NCI-H2107 treated with DMSO at 0.1 percent for 48 hours (cell line): Measurements from ENCODE around the gene TMEM248.
"Not testable (repeated sequence)": the region's sequence is repeated elsewhere in the genome, so short reads cannot be mapped to it uniquely, and the experiment has no call there.

Source experiments
- DNase-seq: peaks from one replicate; lab custom pipeline; 2025; ENCODE audit not compliant: unreplicated experiment; lab: John Stamatoyannopoulos, UW

The TMEM248 gene

DNA sequence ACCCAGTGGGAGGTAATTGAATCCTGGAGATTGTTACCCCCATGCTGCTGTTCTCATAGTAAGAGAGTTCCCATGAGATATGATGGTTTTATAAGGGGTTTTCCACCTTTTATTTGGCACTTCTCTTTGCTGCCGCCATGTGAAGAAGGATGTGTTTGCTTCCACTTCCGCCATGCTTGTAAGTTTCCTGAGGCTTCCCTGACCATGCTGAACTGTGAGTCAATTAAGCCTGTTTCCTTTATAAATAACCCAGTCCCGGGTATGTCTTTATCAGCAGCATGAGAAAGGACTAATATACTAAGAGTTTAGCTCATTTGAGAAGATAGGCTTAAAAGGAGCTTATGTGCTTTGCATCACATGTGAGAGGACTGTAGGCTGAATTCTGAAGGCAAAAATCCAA, 29.3 kb downstream of the TMEM248 start:
- no peak for DNase-seq

DNA sequence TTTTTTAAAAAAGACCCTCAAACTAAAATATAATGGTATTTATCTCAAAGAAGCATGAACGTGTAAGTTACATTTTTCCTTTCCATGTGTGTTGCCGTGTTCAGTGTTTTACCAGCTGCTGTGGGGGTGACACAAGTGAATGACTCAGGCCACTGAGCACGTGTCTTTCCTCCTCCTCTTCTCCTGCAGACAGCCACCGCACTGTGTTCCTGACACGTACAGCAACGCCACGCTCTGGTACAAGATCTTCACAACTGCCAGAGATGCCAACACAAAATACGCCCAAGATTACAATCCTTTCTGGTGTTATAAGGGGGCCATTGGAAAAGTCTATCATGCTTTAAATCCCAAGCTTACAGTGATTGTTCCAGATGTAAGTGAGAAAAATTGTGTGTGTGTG, 29.7 kb downstream of the TMEM248 start:
- no peak for DNase-seq

DNA sequence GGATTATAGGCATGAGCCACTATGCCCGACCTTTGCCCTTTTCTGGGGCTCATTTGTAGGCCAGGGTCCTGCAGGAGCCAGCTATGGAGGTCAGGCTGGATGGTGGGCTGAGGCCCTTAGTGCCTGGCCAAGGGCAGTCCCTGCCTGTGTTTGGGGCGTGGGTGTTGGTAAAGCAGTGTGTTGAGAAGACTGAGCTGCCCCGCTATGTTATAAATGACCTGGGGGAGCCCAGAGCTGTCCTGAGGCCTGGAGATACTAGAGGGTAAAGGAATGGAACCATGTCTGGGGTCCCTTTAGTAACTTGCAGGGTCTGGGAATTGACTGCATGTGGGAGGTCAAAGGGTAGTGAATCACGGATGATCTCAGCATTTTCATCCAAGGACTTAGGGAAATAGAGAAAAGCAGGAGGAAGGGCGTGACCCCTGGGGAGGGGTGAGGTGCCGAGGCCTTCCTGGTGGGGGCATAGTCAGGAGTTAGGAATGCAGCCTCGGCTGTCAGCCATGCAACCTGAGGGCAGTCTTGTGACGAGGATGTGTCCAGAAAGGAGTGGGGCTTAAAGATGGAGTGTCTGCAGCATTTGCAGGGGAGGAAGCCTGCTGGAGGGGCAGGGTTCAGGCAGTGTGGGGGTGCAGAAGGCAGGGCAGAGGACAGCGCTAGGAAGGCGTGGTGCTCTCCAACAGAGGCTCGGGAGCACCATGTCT, 31.5 kb downstream of the TMEM248 start:
- no peak for DNase-seq

DNA sequence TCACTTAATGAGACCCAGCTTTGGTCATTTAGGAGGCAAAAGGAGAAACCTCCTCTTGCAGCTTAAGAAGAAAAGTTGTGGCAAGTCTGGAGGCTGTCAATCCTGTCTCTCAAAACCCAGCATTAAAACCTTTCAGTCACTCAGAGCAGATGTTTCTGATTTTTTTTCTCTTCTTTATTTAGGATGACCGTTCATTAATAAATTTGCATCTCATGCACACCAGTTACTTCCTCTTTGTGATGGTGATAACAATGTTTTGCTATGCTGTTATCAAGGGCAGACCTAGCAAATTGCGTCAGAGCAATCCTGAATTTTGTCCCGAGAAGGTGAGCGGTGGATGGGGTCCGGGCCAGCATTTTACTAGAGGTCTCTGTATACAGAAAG, 32.0 kb downstream of the TMEM248 start:
- DNase-seq = no peak

DNA sequence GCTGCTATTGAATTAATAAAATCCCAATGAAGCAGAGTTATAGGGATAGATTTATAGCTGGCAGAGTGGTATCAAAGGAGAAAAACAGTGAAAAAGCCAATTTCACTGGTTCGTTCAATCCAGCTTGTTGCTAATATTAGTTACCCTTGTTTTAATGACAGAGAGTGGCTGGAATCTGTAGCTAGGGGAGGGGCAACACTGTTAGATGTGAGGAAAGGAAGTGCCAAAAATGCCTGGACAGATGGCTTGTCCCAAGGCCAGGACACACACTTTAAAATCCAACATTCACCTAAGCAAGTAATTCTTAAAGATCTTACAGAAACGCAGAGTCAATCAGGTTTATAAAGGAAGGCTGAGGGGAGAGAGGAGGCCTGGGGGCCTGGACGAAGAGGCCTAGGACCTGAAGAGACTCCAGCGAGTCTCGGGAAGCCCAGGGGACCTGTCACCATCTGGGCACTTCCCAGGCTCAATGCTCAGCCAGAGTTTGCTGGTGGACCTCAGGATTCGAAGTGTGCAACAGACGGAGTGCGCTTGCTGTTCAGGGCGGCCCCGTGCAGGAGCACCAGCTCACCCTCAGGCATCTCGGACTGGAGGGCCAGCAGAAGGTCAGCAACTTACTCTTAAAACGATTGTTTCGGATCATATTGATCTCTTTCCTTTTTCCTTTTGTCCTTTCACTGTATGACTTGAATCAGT, 36.7 kb downstream of the TMEM248 start:
- DNase-seq = no peak

DNA sequence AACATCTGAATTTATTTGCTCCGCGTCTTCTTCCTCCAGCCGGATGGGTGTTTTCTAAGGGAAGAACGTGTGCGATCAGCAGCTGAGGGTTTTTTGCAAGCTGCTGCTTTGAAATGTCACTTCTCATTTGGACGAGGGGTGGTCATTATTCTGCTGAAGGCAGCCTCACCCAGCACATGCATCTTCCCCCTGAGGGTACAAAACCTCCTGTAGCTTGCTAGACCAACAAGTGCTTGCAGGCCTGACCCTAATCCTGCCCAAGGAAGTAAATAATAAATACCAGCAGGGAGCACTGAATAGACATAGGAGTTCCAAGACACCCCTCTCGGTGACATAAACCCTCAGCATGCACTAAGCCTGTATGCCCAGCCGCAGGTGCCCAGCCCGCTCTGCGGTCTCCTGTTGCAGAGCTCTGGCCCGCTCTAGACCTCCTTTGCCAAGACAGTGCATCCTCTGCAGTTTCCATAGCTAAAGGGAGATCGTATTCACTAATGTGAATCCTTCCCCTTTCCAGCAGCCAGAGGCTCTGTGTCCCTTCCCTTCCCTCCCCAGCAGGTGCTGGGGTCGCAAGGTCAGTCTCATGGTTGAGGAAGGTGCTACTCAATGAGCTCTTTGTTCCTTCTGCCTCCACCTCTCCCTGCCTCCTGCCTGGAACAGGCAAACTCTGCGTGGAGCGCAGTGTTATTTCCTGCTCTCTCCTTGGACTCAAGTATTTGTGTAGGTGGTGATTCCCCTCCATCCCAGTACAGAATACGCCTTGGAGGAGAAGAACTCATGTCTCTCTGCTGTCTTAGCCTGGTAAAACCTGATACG, 37.7 kb downstream of the TMEM248 start:
- DNase-seq = no peak

DNA sequence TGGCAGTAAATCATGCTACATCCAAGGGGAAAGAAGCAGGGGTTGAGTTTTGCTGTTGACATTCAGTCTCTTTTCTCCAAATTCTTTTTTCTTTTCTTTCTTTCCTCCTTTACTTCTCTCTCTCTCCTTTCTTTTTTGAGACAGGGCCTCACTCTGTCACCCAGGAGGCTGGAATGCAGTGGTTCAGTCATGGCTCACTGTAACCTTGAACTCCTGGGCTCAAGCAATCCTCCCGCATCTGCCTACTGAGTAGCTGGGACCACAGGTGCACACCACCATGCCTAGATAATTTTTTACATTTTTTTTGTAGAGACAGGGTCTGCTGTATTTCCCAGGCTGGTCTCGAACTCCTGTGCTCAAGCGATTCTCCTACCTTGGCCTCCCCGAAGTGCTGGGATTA, 39.2 kb downstream of the TMEM248 start:
- no peak for DNase-seq

DNA sequence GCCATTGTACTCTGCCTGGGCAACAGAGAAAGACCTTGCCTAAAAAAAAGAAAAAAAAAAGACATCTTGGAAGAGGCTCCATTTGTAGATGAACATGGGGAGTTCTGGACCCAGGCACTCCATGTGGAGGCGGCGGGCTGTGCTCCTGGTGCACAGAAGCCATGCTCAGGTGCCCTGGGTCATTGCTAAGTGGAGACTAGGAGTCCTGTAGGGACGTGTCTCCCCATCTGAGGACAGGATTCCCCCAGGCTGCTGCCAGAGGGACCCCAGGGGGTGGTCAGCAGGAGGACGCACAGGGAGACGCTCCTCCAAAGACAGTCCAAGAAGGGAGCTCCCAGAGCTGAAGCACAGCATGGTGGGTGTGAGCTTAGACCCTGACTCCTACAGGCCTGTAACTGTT, 40.1 kb downstream of the TMEM248 start:
- no peak for DNase-seq

DNA sequence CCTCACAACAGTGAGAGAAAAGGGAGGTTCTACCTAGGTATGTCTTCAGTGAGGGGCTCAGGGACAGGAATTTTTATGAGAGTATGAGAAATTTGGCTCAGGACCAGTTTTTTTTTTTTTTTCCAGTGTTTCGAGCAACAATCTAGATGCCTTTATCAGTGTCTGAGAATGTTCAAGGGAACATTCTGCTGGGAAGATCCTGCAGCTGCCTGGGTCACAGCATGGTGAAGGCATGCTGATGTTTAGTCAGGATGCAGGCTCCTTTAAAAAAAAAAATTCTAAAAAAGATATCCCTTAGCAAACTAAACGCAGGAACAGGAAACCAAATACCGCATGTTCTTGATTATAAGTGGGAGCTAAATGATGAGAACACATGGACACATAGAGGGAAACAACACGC, 43.4 kb downstream of the TMEM248 start:
- DNase-seq = no peak

DNA sequence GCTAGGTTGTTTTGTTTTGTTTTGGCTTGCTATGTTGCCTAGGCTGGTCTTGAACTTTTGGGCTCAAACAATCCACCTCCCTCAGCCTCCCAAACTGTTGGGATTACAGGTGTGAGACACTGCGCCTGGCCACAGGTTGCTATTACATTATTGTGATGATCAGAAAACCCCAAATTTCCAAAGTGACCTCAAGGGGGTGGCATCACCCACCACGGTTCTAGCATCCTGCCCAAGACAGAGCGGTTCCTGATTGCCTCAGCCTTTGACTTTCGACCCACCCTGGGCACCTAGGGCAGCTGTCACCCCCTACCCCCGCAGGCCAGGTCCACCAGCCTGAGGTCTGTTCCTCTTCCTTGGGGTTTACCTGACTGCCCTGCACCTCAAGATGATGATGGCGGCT, 46.0 kb downstream of the TMEM248 start:
- no peak for DNase-seq

DNA sequence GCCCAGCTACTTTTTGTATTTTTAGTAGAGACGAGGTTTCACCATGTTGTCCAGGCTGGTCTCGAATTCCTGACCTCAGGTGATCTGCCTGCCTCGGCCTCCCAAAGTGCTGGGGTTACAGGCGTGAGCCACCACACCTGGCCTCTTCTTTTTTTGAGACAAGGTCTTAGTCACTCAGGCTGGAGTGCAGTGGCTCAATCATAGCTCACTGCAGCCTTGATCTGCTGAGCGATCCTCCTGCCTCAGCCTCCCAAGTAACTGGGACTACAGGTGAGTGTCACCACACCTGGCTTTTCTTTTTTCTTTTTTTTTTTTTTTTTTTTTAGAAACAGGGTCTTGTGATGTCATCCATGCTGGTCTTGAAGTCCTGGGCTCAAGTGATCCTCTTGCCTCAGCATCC, 48.0 kb downstream of the TMEM248 start:
- DNase-seq = not testable (repeated sequence)

DNA sequence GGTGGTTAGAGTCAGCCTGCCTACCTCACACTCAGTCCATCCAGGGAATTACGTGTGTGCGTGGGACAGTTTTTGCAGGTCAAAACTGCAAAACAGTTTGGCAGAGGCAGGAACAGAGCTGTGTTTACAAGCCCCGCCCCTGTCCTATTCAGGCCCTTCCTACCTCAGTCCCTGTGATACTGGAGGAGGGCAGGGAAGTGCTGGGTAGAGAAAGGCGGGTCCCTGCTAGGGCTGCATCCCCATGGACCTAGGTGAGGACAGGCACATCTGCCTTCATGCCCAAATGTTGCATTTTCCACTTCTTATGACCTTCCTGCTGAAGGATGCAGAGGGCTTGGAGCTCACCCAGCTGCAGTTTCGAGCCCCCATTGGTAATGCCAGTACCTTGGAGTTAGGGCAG, 49.3 kb downstream of the TMEM248 start:
- no peak for DNase-seq

DNA sequence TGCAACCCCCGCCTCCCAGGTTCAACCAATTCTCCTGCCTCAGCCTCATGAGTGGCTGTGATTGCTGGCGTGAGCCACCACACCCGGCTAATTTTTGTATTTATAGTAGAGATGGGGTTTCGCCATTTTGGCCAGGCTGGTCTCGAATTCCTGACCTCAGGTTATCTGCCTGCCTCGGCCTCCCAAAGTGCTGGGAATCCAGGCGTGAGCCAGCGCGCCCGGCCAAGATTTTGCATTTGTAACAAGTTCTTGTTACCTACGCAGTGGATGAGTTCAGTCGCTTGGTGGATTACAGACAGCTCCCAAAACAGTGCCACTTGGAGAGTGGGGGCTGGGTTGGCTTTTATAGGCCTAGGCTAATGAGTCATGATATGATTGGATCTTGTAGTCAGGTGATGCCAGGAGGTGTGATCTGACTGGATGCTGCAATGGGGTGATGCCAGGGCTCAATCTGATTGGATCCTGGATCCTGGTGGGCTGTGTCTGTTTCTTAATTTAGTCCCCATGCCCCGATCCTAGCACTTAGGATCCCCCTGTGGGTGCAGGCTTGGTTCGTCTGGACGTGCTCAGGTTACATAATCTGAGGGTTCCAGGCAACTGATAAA, 54.1 kb downstream of the TMEM248 start:
- DNase-seq = no peak

DNA sequence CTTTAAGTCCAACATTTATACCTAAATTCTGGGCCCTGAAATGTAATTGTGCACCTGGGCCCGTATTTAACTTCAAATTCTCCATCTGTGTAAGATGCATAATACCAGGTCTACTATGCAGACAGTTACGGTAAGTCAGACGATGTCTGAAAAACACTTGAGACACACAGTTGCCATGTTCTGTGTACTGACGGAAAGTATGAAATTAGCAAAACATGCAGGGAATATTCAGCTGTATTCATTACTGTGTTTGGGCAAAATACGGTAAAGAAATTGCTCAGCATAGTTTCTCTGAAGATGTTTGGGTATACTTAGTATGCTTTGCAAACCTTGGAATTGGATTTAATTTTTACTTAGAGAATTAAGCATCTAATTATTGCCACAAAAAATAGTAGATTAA, 57.3 kb downstream of the TMEM248 start:
- not testable (repeated sequence) for DNase-seq

DNA sequence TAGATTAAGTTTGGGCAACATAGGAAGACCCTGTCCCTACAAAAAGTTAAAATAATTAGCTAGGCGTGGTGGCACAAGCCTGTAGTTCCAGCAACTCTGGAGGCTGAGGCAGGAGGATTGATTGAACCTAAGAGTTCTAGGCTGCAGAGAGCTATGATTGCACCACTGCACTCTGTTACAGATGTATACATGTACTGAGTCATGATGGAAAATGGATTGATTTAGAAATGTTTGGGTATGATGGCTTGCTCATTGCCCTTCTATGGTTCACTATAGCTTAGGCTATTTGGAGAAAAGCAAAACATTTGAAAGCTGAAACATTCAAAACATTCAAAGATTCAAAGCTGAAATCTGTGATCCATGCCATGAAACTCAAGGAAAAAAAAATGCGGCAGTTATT, 58.0 kb downstream of the TMEM248 start:
- DNase-seq = not testable (repeated sequence)

DNA sequence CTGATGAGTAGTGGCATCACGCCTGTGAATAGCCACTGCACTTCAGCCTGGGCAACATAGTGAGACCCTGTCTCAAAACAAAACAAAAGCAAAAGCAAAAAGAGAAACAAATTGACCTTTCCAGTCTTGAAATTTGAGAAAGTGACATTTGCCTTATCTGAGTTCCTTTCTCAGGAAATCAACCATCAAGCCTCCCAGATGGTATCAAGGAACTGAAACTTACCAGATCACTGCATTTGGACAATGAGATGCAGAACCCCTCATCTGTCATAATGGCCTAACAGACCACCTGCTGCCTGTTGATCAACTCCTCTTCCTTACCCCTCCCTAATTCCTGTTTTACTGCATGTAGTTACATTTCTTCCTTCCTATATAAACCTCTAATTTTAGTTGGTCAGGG, 59.3 kb downstream of the TMEM248 start:
- not testable (repeated sequence) for DNase-seq

DNA sequence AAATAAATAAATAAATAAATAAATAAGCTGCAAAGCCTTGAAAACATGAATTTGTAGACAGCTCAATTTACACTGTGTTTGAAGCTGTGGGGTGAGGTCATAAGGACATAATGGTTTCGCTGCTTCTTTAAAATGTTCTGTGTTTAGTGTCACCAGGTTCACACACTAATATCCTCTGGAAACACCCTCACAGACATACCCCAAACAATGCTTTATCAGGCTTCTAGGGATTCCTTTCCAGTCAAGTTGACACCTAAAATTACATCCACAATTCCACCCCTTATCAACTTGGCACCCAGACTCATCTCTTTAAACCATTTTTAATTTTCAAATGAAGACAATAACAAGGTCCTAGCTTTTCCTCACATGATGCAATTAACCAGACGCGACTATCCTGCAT, 68.5 kb downstream of the TMEM248 start:
- DNase-seq = not testable (repeated sequence)

DNA sequence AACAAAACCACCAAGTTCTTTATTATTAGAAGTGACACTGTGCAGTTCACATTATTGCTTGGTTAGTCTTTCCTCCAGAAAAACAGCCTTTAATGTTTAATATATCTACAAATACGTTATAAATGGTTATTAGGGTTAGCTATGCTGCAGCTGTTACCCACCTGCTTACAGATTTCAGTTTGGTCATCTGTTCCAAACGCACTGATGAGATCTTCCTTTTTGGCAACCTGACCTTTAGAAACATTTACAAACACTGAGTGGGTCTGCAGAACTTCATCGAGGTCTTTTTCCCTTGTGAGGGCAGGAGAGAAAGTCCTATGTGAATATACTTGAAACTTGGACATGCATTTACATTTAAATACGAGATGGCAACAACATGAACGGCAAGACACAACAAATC, 73.0 kb downstream of the TMEM248 start:
- not testable (repeated sequence) for DNase-seq

DNA sequence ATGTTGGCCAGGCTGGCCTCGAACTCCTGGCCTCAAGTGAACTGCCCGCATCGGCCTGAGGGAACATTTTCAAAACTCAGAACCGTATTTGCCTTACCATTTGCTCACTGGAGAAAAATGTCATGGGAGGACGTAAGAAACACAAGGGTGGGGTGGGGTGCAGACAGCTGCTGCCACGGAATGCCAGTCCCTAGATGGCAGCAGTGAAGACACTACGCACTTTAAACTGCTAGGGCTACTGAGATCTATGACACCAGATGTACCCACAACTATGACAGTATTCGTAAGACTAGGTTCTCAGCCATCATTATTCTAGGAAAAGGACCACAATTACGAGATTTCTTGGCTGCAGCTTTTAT, 73.6 kb downstream of the TMEM248 start:
- DNase-seq = peak; percentile 38

DNA sequence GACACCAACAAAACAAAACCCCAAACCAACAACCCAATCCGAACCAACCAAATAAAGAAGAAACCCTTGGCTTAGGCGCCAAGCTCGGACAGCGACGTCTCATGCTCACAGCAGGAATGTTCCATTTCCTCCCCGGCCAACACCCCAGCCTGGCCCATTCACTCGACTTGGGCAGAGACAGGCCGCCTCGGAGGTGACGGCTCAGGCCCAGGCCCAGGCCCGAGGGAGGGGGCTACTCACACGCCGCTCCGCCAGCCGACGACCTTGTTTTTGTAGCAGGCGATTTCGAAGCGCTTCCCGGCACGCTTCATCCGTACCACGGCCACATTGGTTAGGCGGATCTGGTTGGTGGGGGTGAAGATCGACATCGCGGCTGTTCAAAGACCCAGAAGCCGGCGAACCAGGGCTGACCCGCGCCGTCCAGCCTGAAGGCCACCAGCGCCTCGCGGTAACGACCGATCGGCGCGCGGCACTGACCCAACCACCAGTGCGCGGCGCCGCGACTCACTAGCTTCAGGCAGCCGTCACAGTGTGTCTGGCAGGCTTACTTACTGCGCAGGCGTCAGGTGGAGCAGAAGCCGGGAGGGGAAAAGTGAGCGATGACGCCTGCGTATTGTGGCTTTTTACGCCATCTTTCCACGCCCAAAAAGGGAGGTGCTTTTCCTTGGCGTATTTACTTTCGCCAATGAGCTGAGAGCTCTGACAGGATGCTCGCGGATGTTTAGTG, 74.2 kb downstream of the TMEM248 start, which contains the start of gene SBDS:
Gene SBDS, minus strand, starts transcription at position 537 of the 727 bp plus-strand sequence. Its CDS starts 169 bp downstream, at position 368.
- peak; percentile 98 for DNase-seq
